ENCODE measurements around the gene SPI1.

The SPI1 gene

DNA sequence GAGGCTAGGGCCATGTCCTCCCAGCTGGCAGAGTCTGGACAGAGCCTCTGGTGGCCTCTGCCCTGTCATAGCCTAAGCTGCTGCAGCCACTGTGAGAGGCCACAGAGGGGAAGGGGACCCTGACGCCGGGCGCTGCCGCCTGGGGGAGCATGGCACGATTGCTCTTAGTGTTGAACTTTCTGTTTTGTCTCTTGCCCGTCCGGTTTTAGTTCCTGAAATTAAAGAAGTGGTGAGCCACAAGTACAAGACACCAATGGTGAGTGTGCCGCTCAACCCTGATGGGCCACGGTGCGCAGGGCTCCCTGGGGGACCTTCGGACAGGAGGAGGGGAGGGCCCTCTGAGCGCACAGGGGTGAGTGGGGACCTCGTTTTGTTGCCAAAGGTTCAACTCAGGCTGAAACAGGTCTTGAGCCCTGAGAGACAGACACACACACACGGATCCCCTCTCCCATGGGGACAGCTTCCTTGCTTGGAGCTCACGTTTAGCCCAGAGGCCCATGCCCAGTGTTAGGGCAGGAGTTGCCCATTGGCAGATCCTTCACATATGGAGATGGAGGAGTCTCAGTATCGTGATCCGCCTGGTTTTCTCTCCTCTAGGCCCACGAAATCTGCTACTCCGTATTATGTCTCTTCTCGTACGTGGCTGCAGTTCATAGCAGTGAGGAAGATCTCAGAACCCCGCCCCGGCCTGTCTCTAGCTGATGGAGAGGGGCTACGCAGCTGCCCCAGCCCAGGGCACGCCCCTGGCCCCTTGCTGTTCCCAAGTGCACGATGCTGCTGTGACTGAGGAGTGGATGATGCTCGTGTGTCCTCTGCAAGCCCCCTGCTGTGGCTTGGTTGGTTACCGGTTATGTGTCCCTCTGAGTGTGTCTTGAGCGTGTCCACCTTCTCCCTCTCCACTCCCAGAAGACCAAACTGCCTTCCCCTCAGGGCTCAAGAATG, 49.6 kb downstream of the SPI1 start:
- Histone ChIP-seq H2BK12ac (ENCODE audit: low read length in 2 of 2) (no peak overlapping the region), H3K36me3 (ENCODE audit: control insufficient read depth in 1 of 2, insufficient read depth in 2 of 2, low read depth in 1 of 2, low read length in 2 of 2) (peaks cover 0 to 59% of the 10 kb centered on the region in 2 experiments), H3K4me1 (ENCODE audit: control insufficient read depth, insufficient read depth, low read depth, low read length) (peaks cover 9% of the 10 kb centered on the region), H3K9me3 (ENCODE audit: control insufficient read depth, low read length) (no peaks in the 10 kb centered on the region), H3K27me3 (ENCODE audit: control insufficient read depth in 1 of 2, insufficient read depth in 1 of 2, low read length in 2 of 2) (no peaks in the 10 kb centered on the region), H3K27ac (ENCODE audit: low read length, poor library complexity, severe bottlenecking) (no peak overlapping the region), H2BK15ac (ENCODE audit: low read depth, poor library complexity, severe bottlenecking) (no peak overlapping the region), H3K23ac (ENCODE audit: low read length in 2 of 2) (no peak overlapping the region), H3K4me3 (ENCODE audit: insufficient read depth in 1 of 2, low read depth in 1 of 2, low read length in 2 of 2) (no peak overlapping the region), H2AFZ (ENCODE audit: low read depth, low read length) (no peak overlapping the region), H4K91ac (ENCODE audit: low read length) (no peak overlapping the region), H3K18ac (ENCODE audit: low read depth in 1 of 2, low read length in 2 of 2) (no peak overlapping the region), H3K4me2 (ENCODE audit: low read length, poor library complexity, severe bottlenecking) (no peak overlapping the region), H2AK5ac (ENCODE audit: low read length, severe bottlenecking) (no peak overlapping the region), H3K9ac (ENCODE audit: low read length) (no peak overlapping the region), H3K79me1 (replicated peaks; ENCODE audit: low read length, poor library complexity, severe bottlenecking) (no peaks in the 10 kb centered on the region), H2BK5ac (ENCODE audit: low read depth, low read length, poor library complexity, severe bottlenecking) (no peak overlapping the region), H3K4ac (ENCODE audit: low read depth in 1 of 2, low read length in 2 of 2) (no peak overlapping the region), H2BK120ac (ENCODE audit: low read depth, low read length) (no peak overlapping the region), H4K8ac (ENCODE audit: low read length) (no peak overlapping the region), H3K14ac (ENCODE audit: low read length in 2 of 2) (no peak overlapping the region)
- 95% methylated on average over 29 of the region's 29 CpGs for WGBS
- no peak for DNase-seq

DNA sequence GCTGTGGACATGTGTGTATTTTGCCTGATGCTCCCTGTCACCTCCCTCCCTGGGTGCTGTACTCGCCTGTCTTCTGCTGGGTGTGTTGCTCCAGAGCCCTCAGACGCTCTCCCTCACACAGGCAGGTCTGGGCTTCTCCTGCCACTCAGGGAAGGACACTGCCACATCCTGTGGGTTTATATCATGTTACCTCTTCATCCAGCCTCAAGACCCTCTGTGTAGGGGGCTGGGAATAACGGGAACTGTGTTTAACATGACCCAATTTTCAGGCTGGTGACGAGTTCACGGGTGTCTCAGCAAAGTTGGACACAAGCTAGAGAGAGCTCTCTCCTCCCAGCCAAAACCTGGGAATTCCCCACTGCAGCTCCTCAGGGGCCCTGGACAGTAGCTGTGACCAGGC, 50.4 kb downstream of the SPI1 start:
- H2BK15ac ChIP-seq (ENCODE audit: low read depth, poor library complexity, severe bottlenecking), result no peak overlapping the region
- no peak overlapping the region for H4K8ac ChIP-seq (ENCODE audit: low read length)
- H3K4me1 ChIP-seq (ENCODE audit: control insufficient read depth, insufficient read depth, low read depth, low read length), result peaks cover 9% of the 10 kb centered on the region
- H2AFZ ChIP-seq (ENCODE audit: low read depth, low read length), result no peak overlapping the region
- no peak overlapping the region for H3K4me3 ChIP-seq (ENCODE audit: insufficient read depth in 1 of 2, low read depth in 1 of 2, low read length in 2 of 2)
- H4K91ac ChIP-seq (ENCODE audit: low read length), result no peak overlapping the region
- H3K4me2 ChIP-seq (ENCODE audit: low read length, poor library complexity, severe bottlenecking), result no peak overlapping the region
- peaks cover 2% of the 10 kb centered on the region for H3K79me1 ChIP-seq (replicated peaks; ENCODE audit: low read length, poor library complexity, severe bottlenecking)
- H3K9ac ChIP-seq (ENCODE audit: low read length), result no peak overlapping the region
- H3K27ac ChIP-seq (ENCODE audit: low read length, poor library complexity, severe bottlenecking), result no peak overlapping the region
- H3K27me3 ChIP-seq (ENCODE audit: control insufficient read depth in 1 of 2, insufficient read depth in 1 of 2, low read length in 2 of 2), result no peaks in the 10 kb centered on the region
- no peak overlapping the region for H2BK12ac ChIP-seq (ENCODE audit: low read length in 2 of 2)
- DNase-seq, result no peak
- no peak overlapping the region for H3K4ac ChIP-seq (ENCODE audit: low read depth in 1 of 2, low read length in 2 of 2)
- no peak overlapping the region for H2BK120ac ChIP-seq (ENCODE audit: low read depth, low read length)
- H3K18ac ChIP-seq (ENCODE audit: low read depth in 1 of 2, low read length in 2 of 2), result no peak overlapping the region
- no peak overlapping the region for H2BK5ac ChIP-seq (ENCODE audit: low read depth, low read length, poor library complexity, severe bottlenecking)
- H3K14ac ChIP-seq (ENCODE audit: low read length in 2 of 2), result no peak overlapping the region
- H3K23ac ChIP-seq (ENCODE audit: low read length in 2 of 2), result no peak overlapping the region
- no peak overlapping the region for H2AK5ac ChIP-seq (ENCODE audit: low read length, severe bottlenecking)
- H3K9me3 ChIP-seq (ENCODE audit: control insufficient read depth, low read length), result no peaks in the 10 kb centered on the region
- 96% methylated on average over 5 of the region's 5 CpGs for whole genome bisulfite sequencing
- peaks cover 0 to 66% of the 10 kb centered on the region in 2 experiments for H3K36me3 ChIP-seq (ENCODE audit: control insufficient read depth in 1 of 2, insufficient read depth in 2 of 2, low read depth in 1 of 2, low read length in 2 of 2)

DNA sequence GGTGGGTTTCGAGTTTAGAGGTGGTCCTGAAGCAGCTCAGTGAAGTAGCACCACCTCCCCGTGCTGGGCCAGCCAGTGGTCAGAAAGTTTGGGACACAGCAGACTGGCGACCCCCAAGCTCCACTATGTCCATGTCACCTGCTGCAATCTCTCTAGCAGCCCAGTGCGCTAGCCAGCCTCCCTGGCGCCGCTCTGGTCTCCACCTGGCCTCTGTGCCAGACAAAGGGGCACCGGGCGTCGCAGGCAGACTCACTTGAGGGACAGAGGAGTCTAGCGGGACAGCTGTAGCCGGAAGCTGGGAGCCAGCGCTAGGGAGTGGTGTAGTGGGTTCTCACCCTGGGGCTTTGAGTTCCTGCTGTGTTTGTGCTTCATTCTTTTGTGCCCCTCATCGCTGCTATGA, 51.3 kb downstream of the SPI1 start:
- no peak overlapping the region for H3K14ac ChIP-seq (ENCODE audit: low read length in 2 of 2)
- DNase-seq, result no peak
- no peak overlapping the region for H2AFZ ChIP-seq (ENCODE audit: low read depth, low read length)
- no peak overlapping the region for H4K91ac ChIP-seq (ENCODE audit: low read length)
- H2BK120ac ChIP-seq (ENCODE audit: low read depth, low read length), result no peak overlapping the region
- H2BK12ac ChIP-seq (ENCODE audit: low read length in 2 of 2), result no peak overlapping the region
- no peak overlapping the region for H4K8ac ChIP-seq (ENCODE audit: low read length)
- H3K4me1 ChIP-seq (ENCODE audit: control insufficient read depth, insufficient read depth, low read depth, low read length), result peaks cover 9% of the 10 kb centered on the region
- H3K79me1 ChIP-seq (replicated peaks; ENCODE audit: low read length, poor library complexity, severe bottlenecking), result peaks cover 2% of the 10 kb centered on the region
- WGBS, result 97% methylated on average over 13 of the region's 13 CpGs
- H3K9ac ChIP-seq (ENCODE audit: low read length), result no peak overlapping the region
- H2BK5ac ChIP-seq (ENCODE audit: low read depth, low read length, poor library complexity, severe bottlenecking), result no peak overlapping the region
- no peak overlapping the region for H2BK15ac ChIP-seq (ENCODE audit: low read depth, poor library complexity, severe bottlenecking)
- H3K27me3 ChIP-seq (ENCODE audit: control insufficient read depth in 1 of 2, insufficient read depth in 1 of 2, low read length in 2 of 2), result no peaks in the 10 kb centered on the region
- no peak overlapping the region for H3K4me3 ChIP-seq (ENCODE audit: insufficient read depth in 1 of 2, low read depth in 1 of 2, low read length in 2 of 2)
- no peaks in the 10 kb centered on the region for H3K9me3 ChIP-seq (ENCODE audit: control insufficient read depth, low read length)
- H3K36me3 ChIP-seq (ENCODE audit: control insufficient read depth in 1 of 2, insufficient read depth in 2 of 2, low read depth in 1 of 2, low read length in 2 of 2), result peaks cover 1 to 73% of the 10 kb centered on the region in 2 experiments
- no peak overlapping the region for H3K23ac ChIP-seq (ENCODE audit: low read length in 2 of 2)
- no peak overlapping the region for H2AK5ac ChIP-seq (ENCODE audit: low read length, severe bottlenecking)
- H3K4ac ChIP-seq (ENCODE audit: low read depth in 1 of 2, low read length in 2 of 2), result no peak overlapping the region
- no peak overlapping the region for H3K18ac ChIP-seq (ENCODE audit: low read depth in 1 of 2, low read length in 2 of 2)
- H3K4me2 ChIP-seq (ENCODE audit: low read length, poor library complexity, severe bottlenecking), result no peak overlapping the region
- no peak overlapping the region for H3K27ac ChIP-seq (ENCODE audit: low read length, poor library complexity, severe bottlenecking)

DNA sequence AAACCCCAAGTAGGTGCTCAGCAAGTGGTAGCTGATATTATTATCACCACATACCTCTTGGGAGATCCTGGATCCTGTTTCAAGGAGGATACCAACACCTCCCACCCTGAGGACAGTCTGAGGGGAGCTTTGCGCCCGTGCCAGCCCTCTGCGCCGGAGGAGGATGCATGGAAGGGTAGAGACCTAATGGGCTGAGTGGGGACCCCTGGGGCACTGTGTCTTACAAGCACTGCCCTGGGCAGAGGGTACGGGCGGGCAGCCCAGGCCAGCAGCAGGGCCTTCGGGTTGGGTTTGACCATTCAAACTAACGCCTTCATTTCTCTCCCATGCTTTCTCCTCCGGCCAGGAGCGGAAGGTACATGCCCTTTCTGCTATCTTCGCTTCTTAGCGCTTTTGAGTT, 52.1 kb downstream of the SPI1 start:
- no peak overlapping the region for H2BK12ac ChIP-seq (ENCODE audit: low read length in 2 of 2)
- H3K27ac ChIP-seq (ENCODE audit: low read length, poor library complexity, severe bottlenecking), result no peak overlapping the region
- H4K91ac ChIP-seq (ENCODE audit: low read length), result no peak overlapping the region
- H3K9me3 ChIP-seq (ENCODE audit: control insufficient read depth, low read length), result no peaks in the 10 kb centered on the region
- H2BK5ac ChIP-seq (ENCODE audit: low read depth, low read length, poor library complexity, severe bottlenecking), result no peak overlapping the region
- no peaks in the 10 kb centered on the region for H3K27me3 ChIP-seq (ENCODE audit: control insufficient read depth in 1 of 2, insufficient read depth in 1 of 2, low read length in 2 of 2)
- H3K36me3 ChIP-seq (ENCODE audit: control insufficient read depth in 1 of 2, insufficient read depth in 2 of 2, low read depth in 1 of 2, low read length in 2 of 2), result peaks cover 9 to 66% of the 10 kb centered on the region in 2 experiments
- H3K18ac ChIP-seq (ENCODE audit: low read depth in 1 of 2, low read length in 2 of 2), result no peak overlapping the region
- no peak overlapping the region for H2AK5ac ChIP-seq (ENCODE audit: low read length, severe bottlenecking)
- H3K23ac ChIP-seq (ENCODE audit: low read length in 2 of 2), result no peak overlapping the region
- H3K4ac ChIP-seq (ENCODE audit: low read depth in 1 of 2, low read length in 2 of 2), result no peak overlapping the region
- 94% methylated on average over 12 of the region's 12 CpGs for WGBS
- peaks cover 9% of the 10 kb centered on the region for H3K4me1 ChIP-seq (ENCODE audit: control insufficient read depth, insufficient read depth, low read depth, low read length)
- no peak overlapping the region for H2BK120ac ChIP-seq (ENCODE audit: low read depth, low read length)
- no peak overlapping the region for H3K4me2 ChIP-seq (ENCODE audit: low read length, poor library complexity, severe bottlenecking)
- no peak overlapping the region for H3K9ac ChIP-seq (ENCODE audit: low read length)
- no peak overlapping the region for H3K14ac ChIP-seq (ENCODE audit: low read length in 2 of 2)
- no peak overlapping the region for H3K4me3 ChIP-seq (ENCODE audit: insufficient read depth in 1 of 2, low read depth in 1 of 2, low read length in 2 of 2)
- DNase-seq, result no peak
- no peak overlapping the region for H2AFZ ChIP-seq (ENCODE audit: low read depth, low read length)
- no peak overlapping the region for H4K8ac ChIP-seq (ENCODE audit: low read length)
- peaks cover 2% of the 10 kb centered on the region for H3K79me1 ChIP-seq (replicated peaks; ENCODE audit: low read length, poor library complexity, severe bottlenecking)
- H2BK15ac ChIP-seq (ENCODE audit: low read depth, poor library complexity, severe bottlenecking), result no peak overlapping the region
